CD14-positive monocyte (primary cell): ENCODE results near the gene GNL2. TPM values are rescaled to one million over a fixed set of nuclear protein-coding genes. Genes with fewer than 3 reads are reported as not detected.

Experiments used
- DNase-seq, 3 donors: peaks; one replicate each; pipeline ENCODE4 v3.0.0-alpha.2; 2011 to 2022
- H2AFZ ChIP-seq: 2 replicates; pipeline ENCODE4 v1.6.0; 2012; ENCODE audit warnings: mild to moderate bottlenecking, low read depth, low read length, inconsistent platforms; ENCODE audit not compliant: insufficient read depth, poor library complexity, severe bottlenecking
- H3K27ac ChIP-seq, 2 donors: 1 replicate in 1 of 2; 2 replicates in 1 of 2; pipeline ENCODE4 v1.5.1; 2012 to 2013; ENCODE audit warnings: low read length in 2 of 2, control low read depth in 1 of 2, inconsistent platforms in 1 of 2, low read depth in 1 of 2, mild to moderate bottlenecking in 1 of 2
- H3K27me3 ChIP-seq, 2 donors: one replicate each; pipeline versions ENCODE4 v1.6.0 to v1.6.1; 2011 to 2013; ENCODE audit warnings: low read length in 2 of 2; ENCODE audit not compliant: control insufficient read depth in 2 of 2, insufficient read depth in 2 of 2
- H3K36me3 ChIP-seq, 2 donors: replicated peaks in 1 of 2; 1 replicate in 1 of 2; 2 replicates in 1 of 2; pipeline versions ENCODE4 v1.5.1 to v1.6.1; 2012 to 2013; ENCODE audit warnings: low read length in 2 of 2, control low read depth in 1 of 2, inconsistent platforms in 1 of 2, mild to moderate bottlenecking in 1 of 2; ENCODE audit not compliant: insufficient read depth in 2 of 2, control insufficient read depth in 1 of 2
- H3K4me1 ChIP-seq, 2 donors: 1 replicate in 1 of 2; 2 replicates in 1 of 2; pipeline versions ENCODE4 v1.5.1 to v1.6.1; 2012 to 2013; ENCODE audit warnings: low read length in 2 of 2, control low read depth in 1 of 2, inconsistent platforms in 1 of 2, mild to moderate bottlenecking in 1 of 2, moderate library complexity in 1 of 2; ENCODE audit not compliant: insufficient read depth in 2 of 2, control insufficient read depth in 1 of 2
- H3K4me2 ChIP-seq: replicated peaks from 2 replicates; pipeline ENCODE3; 2012; ENCODE audit warnings: low read length, moderate library complexity, mild to moderate bottlenecking; ENCODE audit not compliant: poor library complexity, severe bottlenecking; ENCODE audit errors: extremely low read depth
- H3K4me3 ChIP-seq, 3 experiments: fragments of 200-600 bp in 1 of 3; sonication (generic) in 1 of 3; replicated peaks in 1 of 3; 1 replicate in 2 of 3; 2 replicates in 1 of 3; pipeline ENCODE4 v1.5.1; 2011 to 2013; ENCODE audit warnings: low read length in 3 of 3, mild to moderate bottlenecking in 3 of 3, control low read depth in 2 of 3, low read depth in 2 of 3, inconsistent platforms in 1 of 3, moderate library complexity in 1 of 3
- H3K79me2 ChIP-seq: 2 replicates; pipeline ENCODE4 v1.6.0; 2012; ENCODE audit warnings: mild to moderate bottlenecking, control low read depth, inconsistent platforms, low read length, moderate library complexity; ENCODE audit not compliant: insufficient read depth
- H3K9ac ChIP-seq: 2 replicates; pipeline ENCODE4 v1.6.0; 2017; ENCODE audit warnings: low read length, mild to moderate bottlenecking; ENCODE audit not compliant: insufficient read depth, poor library complexity, severe bottlenecking
- H3K9me3 ChIP-seq, 2 donors: replicated peaks in 1 of 2; 1 replicate in 1 of 2; 2 replicates in 1 of 2; pipeline versions ENCODE4 v1.5.1 to v1.6.1; 2012 to 2013; ENCODE audit warnings: low read length in 2 of 2, control low read depth in 1 of 2; ENCODE audit not compliant: control insufficient read depth in 1 of 2, insufficient read depth in 1 of 2
- H4K20me1 ChIP-seq: 2 replicates; pipeline ENCODE4 v1.6.0; 2012; ENCODE audit warnings: mild to moderate bottlenecking, low read length, control low read depth, moderate library complexity; ENCODE audit not compliant: insufficient read depth
- H3K27ac Mint-ChIP-seq, 7 donors: one replicate each; pipeline ENCODE4 v1.8.0; 2020; ENCODE audit warnings: mild to moderate bottlenecking in 7 of 7, mixed read lengths in 7 of 7, moderate library complexity in 6 of 7, inconsistent platforms in 2 of 7
- H3K27me3 Mint-ChIP-seq, 3 donors: one replicate each; pipeline ENCODE4 v1.8.0; 2021 to 2022; ENCODE audit warnings: low read depth in 3 of 3, mild to moderate bottlenecking in 3 of 3, mixed read lengths in 3 of 3, moderate library complexity in 3 of 3, inconsistent platforms in 1 of 3
- H3K36me3 Mint-ChIP-seq, 2 donors: one replicate each; pipeline ENCODE4 v1.8.0; 2020; ENCODE audit warnings: mixed read lengths in 2 of 2, inconsistent platforms in 1 of 2, mild to moderate bottlenecking in 1 of 2
- H3K4me1 Mint-ChIP-seq: one replicate; pipeline ENCODE4 v1.8.0; 2020; ENCODE audit warnings: mild to moderate bottlenecking, mixed read lengths
- H3K4me3 Mint-ChIP-seq, 2 donors: one replicate each; pipeline ENCODE4 v1.8.0; 2020; ENCODE audit warnings: mild to moderate bottlenecking in 2 of 2, mixed read lengths in 2 of 2, moderate library complexity in 1 of 2
- H3K9me3 Mint-ChIP-seq, 7 donors: one replicate each; pipeline ENCODE4 v1.8.0; 2020 to 2022; ENCODE audit warnings: mixed read lengths in 7 of 7, mild to moderate bottlenecking in 6 of 7, moderate library complexity in 6 of 7, inconsistent platforms in 2 of 7
- CTCF ChIP-seq: fragments of 200-600 bp; IDR thresholded peaks from one replicate; pipeline ENCODE4 v1.8.0; 2022; ENCODE audit warnings: antibody characterized with exemption, mild to moderate bottlenecking
- WGBS: methylation state at CpG from one replicate; pipeline ENCODE4 v1.1.5; 2013; ENCODE audit warnings: missing lambda C conversion rate; ENCODE audit not compliant: insufficient coverage; 5-methylcytosine and 5-hydroxymethylcytosine counted together
- intact Hi-C, 2 donors: fragments of 100-400 bp; cut with micrococcal nuclease; formaldehyde crosslinking; loops; one replicate each; pipeline versions ENCODE4 v1.15.0 to v1.15.1; 2023
- polyA plus RNA-seq, 3 donors: library from polyadenylated mRNA; depleted of rRNA in 1 of 3; unstranded in 2 of 3; stranded (reverse) in 1 of 3; fragments of 300-500 nt in 2 of 3; fragments of >200 nt in 1 of 3; fragmentation: Illumina TruSeq in 2 of 3; gene quantifications; 1 replicate in 2 of 3; 2 replicates in 1 of 3; pipeline ENCODE4 v1.2.3, GENCODE V29; 2012 to 2021

Gene GNL2
- polyA plus RNA-seq, 3 donors = 22.2 to 37.2 (median 35.4) TPM

- H3K9me3 ChIP-seq = peaks cover 0 to 26% of the 10 kb centered on the region in 2 donors
- Mint-ChIP-seq H3K27me3 (peaks cover 82 to 91% (median 84%) of the 10 kb centered on the region in 3 donors), H3K4me3 (peak overlapping the region in 1 of 2 donors; percentile 78), H3K36me3 (peaks cover 0 to 3% of the 10 kb centered on the region in 2 donors), H3K4me1 (peaks cover 6% of the 10 kb centered on the region), H3K27ac (peak overlapping the region in 1 of 7 donors; percentile 16), H3K9me3 (peaks cover 0 to 12% (median 9%) of the 10 kb centered on the region in 7 donors)
- H3K79me2 ChIP-seq = no peaks in the 10 kb centered on the region
- no peak for TF ChIP-seq CTCF
- H2AFZ ChIP-seq = no peak overlapping the region
- intact Hi-C loops = no loop called here
- no peak overlapping the region for H3K9ac ChIP-seq
- H3K4me1 ChIP-seq = peaks cover 0 to 9% of the 10 kb centered on the region in 2 donors
- H3K36me3 ChIP-seq = no peaks in the 10 kb centered on the region
- DNase-seq = no peak
- no peak overlapping the region for H3K4me3 ChIP-seq
- H3K4me2 ChIP-seq = no peak overlapping the region
- H3K27me3 ChIP-seq = peaks cover 50 to 86% of the 10 kb centered on the region in 2 donors
- no peak overlapping the region for H3K27ac ChIP-seq
- H4K20me1 ChIP-seq = no peaks in the 10 kb centered on the region
- 5% methylated on average over 26 of the region's 31 CpGs for WGBS
These were observed 37.6 kb upstream of the GNL2 start for GRCh38 chr1:37633040-37633937.

DNA sequence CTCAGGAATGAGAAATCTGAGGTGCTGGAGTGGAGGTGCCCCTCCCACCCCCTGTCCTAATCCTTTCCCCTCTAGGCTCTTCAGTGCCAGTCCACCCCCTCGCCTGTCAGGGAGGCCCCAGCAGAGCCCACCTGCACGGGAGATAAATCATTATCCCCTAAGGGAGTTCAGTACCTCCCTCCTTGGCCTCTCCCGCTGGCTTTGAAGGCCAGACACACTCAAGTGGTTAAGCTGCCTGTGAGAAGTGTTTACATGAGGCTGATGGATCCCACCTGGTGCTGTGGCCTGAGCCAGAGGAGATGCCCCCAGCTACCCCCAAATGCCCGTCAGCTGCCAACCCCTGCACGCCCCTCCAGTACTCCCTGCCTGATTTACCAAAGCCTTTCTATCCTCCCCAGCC lies 35.3 kb upstream of the GNL2 start:
- Histone ChIP-seq H3K4me2 (no peak overlapping the region), H3K79me2 (no peaks in the 10 kb centered on the region), H3K27ac (no peak overlapping the region), H3K9me3 (peaks cover 0 to 26% of the 10 kb centered on the region in 2 donors), H3K36me3 (no peaks in the 10 kb centered on the region), H3K9ac (no peak overlapping the region), H3K27me3 (peaks cover 43 to 69% of the 10 kb centered on the region in 2 donors), H3K4me3 (no peak overlapping the region), H2AFZ (no peak overlapping the region), H3K4me1 (peaks cover 0 to 9% of the 10 kb centered on the region in 2 donors), H4K20me1 (no peaks in the 10 kb centered on the region)
- peak overlapping the region in 1 of 2 donors; percentile 72 for H3K4me3 Mint-ChIP-seq
- H3K36me3 Mint-ChIP-seq = peaks cover 0 to 3% of the 10 kb centered on the region in 2 donors
- peak overlapping the region in 1 of 7 donors; percentile 29 for H3K27ac Mint-ChIP-seq
- peaks cover 8% of the 10 kb centered on the region for H3K4me1 Mint-ChIP-seq
- DNase-seq = no peak
- no peak for TF ChIP-seq CTCF
- peaks cover 0 to 12% (median 8%) of the 10 kb centered on the region in 7 donors for H3K9me3 Mint-ChIP-seq
- H3K27me3 Mint-ChIP-seq = peaks cover 69 to 87% (median 74%) of the 10 kb centered on the region in 3 donors
- intact Hi-C loops = no loop called here
- WGBS = 58% methylated on average over 2 of the region's 5 CpGs
